Ammon's horn (tissue), 1 donor: Measurements from ENCODE around the gene MYCN.
"Not testable (repeated sequence)": the region's sequence is repeated elsewhere in the genome, so short reads cannot be mapped to it uniquely, and the experiment has no call there.

Source experiments
- DNase-seq: peaks from one replicate; pipeline ENCODE4 v3.0.0-alpha.2; 2016; ENCODE audit warnings: low spot score

Gene MYCN

GRCh38 chr2:15943378-15944280 is 3.3 kb downstream of the MYCN start:
- DNase-seq = peak; percentile 88

GRCh38 chr2:15944325-15945017 is 4.1 kb downstream of the MYCN start:
- no peak for DNase-seq

- no peak for DNase-seq
Measured at GRCh38 chr2:15945909-15946705, 5.8 kb downstream of the MYCN start.

GRCh38 chr2:15946983-15947382 is 6.6 kb downstream of the MYCN start:
- no peak for DNase-seq

- no peak for DNase-seq
Measured at GRCh38 chr2:15947431-15947830, 7.1 kb downstream of the MYCN start.

GRCh38 chr2:15948704-15948957 is 8.3 kb downstream of the MYCN start:
- DNase-seq = no peak

GRCh38 chr2:15949126-15949525 is 8.8 kb downstream of the MYCN start:
- DNase-seq = no peak

- no peak for DNase-seq
Measured at GRCh38 chr2:15949551-15949950, 9.2 kb downstream of the MYCN start.

GRCh38 chr2:15950088-15950952 is 10.0 kb downstream of the MYCN start:
- no peak for DNase-seq

- not testable (repeated sequence) for DNase-seq
Measured at GRCh38 chr2:15951936-15952335, 11.6 kb downstream of the MYCN start.

- DNase-seq = no peak
Measured at GRCh38 chr2:15952451-15953146, 12.2 kb downstream of the MYCN start.

- no peak for DNase-seq
Measured at GRCh38 chr2:15953147-15953630, 12.8 kb downstream of the MYCN start.

- no peak for DNase-seq
Measured at GRCh38 chr2:15953891-15954680, 13.7 kb downstream of the MYCN start.

- no peak for DNase-seq
Measured at GRCh38 chr2:15954761-15955160, 14.4 kb downstream of the MYCN start.

GRCh38 chr2:15955232-15955988 is 15.1 kb downstream of the MYCN start:
- DNase-seq = no peak

- no peak for DNase-seq
Measured at GRCh38 chr2:15956230-15956629, 15.9 kb downstream of the MYCN start.

GRCh38 chr2:15956751-15957736 is 16.7 kb downstream of the MYCN start:
- DNase-seq = no peak
